Germinal center (tissue), 1 donor: Measurements from ENCODE around the gene LYPD5.
"Not testable (repeated sequence)": the region's sequence is repeated elsewhere in the genome, so short reads cannot be mapped to it uniquely, and the experiment has no call there.

Experiments
- DNase-seq: peaks from one replicate; pipeline ENCODE4 v3.0.0; 2012; ENCODE audit warnings: mixed read lengths, low spot score

LYPD5 gene

DNA sequence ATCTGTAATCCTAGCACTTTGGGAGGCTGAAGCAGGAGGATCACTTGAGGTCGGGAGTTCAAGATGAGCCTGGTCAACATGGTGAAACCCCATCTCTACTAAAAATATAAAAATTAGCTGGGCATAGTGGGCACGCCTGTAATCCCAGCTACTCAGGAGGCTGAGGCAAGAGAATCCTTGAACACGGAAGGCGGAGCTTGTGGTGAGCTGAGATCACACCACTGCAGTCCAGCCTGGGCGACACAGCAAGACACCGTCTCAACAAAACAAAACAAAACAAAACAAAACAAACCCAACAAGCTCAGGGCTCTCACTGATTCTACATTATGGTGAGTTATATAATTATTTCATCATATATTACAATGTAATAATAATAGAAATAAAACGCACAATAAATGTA is 4.2 kb upstream of the LYPD5 start:
- DNase-seq, result not testable (repeated sequence)

DNA sequence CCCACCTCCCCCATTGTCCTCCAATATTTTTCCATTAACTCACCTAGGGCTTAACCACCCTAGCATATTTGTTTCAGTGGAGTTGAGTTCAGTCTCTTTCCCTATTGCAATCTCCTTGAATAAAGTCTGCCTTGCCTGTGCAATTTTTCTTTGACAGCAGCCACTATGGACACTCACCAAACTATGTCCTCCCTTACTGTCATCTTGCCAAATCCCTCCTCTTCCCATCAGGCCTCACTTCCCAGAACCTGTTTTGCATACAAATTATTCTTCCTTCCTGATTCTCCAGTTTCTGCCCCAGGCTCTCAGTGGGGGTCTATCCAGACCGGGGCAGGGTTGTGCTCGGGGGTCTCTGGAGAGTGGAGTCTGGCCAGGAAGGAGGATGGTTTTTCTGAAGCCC is 2.2 kb upstream of the LYPD5 start:
- DNase-seq, result no peak

DNA sequence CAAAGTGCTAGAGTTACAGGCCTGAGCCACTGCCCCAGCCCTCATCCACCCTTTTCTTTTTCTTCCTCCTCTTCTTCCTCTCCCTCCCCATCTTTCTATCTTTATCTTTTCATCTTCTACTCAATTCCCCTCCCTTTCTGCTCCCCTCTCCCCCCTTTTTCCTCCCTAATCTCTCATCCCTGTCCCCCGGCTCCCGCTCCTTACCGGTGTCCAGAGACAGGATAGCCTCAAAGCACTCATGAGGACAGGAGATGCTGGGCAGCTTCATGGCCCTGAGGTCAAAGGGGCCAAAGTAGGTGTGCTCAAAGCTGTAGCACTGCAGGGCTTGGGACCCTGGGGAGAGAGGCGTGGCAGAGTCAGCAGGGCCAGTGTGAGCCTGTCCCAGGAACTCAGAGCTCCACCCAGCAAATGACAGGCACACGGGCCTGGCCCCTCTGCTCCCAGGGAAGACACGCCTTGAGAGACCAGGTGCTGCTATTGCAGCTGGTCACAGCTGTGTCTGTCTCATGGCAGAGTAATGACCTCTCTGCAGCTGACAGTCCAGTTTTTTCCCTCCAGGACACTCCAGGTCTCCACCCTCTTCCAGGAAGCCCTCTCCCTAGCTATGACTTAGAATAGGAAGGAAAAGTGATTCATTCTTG is 2.6 kb downstream of the LYPD5 start:
- no peak for DNase-seq

DNA sequence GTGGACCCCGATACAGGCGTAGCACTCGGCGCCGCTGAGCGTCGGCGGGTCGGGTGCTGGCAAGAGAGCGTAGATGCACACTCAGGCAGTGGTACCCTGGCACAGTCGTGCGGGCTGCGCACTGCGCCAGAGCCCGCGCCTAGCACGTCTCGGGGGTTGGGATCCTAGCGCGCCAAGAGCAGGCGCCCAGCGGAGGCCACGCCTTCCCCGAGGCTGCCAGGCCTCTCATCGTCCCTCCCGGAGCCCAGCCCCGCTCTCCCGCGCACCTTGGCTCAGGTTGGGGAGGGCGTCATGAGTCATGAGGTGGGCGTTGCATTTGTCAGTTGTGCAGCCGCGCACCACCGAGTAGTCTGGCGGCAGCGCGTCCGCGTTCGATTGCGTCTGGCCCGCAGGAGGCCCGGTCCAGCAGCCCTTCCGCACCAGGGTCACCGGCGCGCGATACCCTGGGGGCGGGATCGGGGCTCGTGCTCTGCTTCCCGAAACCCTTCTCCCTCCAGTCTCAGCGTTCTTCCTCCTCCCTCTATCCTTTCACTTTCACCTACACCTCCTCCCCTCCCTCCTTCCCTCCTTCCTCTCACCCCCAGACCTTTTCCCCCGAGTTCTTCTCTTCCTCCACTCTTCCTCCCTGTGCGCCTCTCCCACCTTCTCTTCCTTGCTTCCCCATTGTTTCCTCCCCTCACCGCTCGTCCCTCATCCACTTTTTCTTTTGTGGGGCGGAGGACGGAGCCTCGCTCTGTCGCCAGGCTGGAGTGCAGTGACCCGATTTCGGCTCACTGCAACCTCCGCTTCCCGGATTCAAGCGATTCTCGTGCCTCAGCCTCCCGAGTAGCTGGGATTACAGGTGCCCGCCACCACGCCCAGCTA is 3.5 kb downstream of the LYPD5 start:
- no peak for DNase-seq

DNA sequence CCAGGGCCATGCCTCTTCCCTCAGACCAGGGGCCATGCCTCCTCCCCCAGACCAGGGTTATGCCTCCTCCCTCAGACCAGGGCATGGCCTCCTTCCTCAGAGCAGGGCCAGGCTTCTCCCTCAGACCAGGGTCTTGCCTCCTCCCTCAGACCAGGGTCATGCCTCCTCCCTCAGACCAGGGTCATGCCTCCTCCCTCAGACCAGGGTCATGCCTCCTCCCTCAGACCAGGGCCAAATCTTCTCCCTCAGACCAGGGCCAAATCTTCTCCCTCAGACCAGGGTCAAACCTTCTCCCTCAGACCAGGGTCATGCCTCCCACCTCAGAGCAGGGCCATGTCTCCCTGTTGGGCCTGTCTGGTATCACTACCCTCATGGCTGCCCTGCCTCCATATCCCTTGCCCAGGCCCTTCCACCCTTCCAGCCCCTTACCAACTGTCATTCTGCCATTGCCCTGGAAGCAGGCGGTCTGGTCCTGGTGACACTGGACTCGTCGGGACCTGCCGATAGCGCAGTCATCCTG is 4.2 kb downstream of the LYPD5 start:
- DNase-seq, result no peak

DNA sequence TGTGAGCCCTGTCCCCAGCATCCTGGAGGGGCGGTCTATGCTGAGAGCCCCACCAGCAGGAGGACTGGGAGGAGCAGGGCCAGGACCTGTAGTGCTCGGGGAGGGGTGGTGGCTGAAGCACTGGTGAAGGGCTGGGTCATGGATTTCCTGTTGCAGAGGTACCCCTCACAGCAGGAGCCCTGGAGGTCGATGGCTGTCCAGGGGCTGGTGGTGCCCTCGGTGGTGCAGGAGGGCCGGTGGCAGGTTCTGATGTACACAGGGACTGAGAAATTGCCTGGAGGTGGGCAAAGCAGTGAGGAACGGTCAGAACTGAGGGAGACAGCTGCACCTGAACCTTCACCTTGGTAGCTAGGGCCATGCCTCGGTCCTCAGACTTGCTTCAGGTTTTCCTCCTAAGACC is 4.7 kb downstream of the LYPD5 start:
- DNase-seq, result no peak

DNA sequence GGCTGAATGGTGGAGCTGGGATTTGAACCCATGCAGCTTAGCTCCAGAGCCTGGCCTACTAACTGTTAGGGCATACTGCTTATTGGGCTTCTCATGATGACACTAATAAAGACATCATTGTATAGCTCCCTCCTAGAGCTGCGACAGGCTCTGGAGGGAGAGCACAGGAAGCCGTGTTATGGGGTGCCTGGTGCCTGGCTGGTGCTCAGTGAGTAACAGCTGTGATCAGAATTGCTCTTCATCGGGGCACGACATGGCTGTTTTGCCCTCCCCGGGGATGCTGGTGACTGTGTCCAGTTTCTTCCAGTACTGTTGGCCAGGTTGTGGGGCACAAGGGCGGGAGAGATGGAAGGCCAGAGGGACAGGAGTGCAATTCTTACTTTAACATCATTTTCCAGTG is 5.1 kb downstream of the LYPD5 start:
- DNase-seq, result no peak

DNA sequence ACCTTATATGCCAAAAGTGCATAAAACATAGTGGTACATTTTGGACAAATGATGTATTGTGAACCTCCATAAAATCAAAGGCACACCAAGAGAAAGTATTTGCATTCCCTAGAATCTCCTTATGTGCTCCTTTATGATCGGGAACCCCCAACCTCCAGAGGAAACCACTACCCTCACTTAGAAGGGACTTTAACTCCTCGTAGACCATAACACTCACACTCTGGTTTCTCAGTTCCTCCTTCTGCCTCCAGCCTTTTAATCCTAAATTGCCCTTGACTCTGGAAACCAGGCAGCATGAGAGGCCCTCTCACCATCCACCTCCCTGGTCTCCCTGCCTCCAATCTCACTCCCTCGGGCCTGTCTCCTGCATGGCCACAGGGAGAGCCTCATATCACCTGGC is 11.7 kb downstream of the LYPD5 start:
- DNase-seq, result no peak

DNA sequence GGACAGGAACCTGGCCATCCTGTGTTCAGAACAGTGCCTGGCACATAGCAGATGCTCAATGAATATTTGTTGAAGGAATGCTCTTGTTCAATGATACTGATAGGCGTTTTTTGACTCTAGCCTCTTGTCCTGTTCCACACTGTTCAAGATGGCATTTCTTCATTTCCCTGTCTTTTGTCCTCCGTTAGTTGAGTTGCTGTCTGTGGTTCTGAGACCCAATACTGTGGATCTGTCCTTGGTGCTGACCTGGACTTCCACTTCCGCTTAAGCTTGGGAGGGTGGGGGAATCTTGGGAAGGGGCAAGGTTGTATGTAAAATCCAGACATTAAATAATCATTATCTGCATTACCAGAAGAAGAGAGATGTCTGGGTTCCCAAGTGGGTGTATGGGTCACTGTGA is 13.2 kb downstream of the LYPD5 start:
- DNase-seq, result no peak

DNA sequence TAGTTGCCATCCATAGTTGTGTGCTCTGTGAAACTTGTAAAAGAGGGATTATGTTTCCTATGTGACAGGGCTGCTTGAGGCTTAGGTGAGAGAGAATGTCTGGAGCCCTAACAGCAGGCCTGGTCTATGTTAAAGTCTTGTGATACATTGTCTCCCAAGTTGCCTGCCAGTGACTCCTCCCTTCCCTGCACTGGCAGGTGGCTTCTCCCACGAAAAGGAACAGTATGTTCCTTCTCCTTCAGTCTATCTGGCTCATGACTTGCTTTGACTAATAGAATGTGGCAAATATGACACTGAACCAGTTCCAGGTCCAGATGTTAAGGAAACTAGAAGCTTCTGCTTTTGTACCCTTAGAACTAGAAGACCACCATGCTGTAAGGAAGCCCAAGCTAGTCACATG is 15.6 kb downstream of the LYPD5 start:
- DNase-seq, result no peak

DNA sequence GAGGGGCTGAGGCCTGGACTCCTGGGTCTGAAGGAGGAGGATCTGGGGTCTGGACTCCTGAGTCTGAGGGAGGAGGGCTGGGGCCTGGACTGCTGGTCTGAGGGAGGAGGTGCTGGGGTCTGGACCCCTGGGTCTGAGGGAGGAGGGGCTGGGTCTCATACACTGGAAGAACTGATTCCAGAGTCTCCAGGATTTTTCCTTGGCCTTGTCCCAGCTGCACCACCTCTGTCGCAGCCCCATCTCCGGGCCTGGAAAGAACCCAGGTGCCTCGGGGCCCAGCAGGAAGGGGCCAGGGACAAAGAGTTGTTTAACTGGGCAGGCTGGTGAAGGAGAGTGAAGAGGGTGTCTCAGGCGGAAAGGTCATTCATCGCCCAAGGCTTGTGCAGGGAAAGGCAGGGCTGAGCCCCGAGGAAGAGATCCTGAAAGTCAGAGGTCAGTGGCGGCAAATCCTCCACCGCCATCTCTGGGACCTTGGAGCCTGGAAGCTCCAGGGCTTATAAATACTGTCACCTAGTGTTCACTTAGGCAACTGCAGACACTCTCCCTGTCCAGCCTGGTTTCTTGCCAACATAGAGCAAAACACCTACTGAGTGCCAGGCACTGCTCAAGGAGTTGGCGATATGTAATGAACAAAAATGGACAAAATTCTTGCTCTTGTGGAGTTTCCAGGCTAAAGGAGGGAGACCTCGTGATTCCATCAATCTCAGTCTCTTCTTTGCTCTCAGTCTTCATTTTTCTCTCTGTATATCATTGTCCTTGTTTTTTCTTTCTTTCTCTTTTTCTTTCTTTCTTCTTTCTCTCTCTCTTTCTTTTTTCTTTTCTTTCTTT is 17.1 kb downstream of the LYPD5 start:
- DNase-seq, result peak; percentile 70

DNA sequence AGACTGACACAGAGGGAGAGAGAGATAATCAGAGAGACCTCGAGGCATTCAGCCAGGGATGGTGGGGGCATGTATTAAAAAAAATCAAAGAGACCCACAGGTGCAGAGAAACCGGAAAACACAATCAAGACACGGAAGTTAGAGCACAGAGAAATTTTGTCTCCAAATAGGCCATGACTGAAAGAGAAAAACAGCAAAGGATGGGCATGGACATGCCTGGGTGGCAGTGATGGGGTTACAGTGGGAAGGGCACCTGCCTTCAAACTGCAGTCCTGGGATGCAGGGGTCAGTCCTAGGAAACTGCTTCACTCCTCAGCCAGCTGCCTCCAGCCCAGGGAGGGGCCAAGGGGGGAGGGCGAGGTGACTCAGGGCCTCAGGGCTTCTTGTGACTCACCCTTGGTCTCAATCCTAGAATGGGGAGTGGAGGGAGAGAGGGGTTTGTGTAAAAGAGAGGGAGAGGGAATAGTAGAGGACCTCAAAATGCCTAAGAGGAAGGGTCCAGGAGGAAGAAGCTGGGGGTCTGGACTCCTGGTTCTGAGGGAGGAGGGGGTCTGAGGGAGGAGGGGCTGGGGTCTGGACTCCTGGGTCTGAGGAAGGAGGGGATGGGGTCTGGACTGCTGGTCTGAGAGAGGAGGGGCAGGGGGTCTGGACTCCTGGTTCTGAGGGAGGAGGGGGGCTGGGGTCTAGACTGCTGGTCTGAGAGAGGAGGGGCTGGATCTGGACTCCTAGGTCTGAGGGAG is 17.8 kb downstream of the LYPD5 start:
- no peak for DNase-seq

DNA sequence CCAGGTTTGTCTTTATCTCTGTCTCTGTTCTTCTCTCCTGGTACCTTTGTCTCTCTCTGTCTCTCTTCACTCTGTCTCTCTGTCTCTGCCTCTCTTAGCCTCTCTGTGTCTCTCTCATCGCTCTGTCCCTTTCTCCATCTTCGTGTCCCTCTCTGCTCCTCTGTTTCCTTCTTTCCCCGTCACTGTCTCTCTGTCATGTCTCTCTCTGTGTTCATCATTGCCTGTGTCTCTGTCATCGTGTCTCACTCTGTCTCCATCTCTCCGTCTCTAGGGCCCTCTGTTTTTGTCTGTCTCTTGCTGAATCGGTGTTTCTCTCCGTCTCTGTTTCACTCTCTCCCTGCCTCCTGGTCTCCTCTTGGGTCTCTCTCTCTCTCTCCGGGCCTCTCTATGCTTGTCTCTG is 18.6 kb downstream of the LYPD5 start:
- DNase-seq, result no peak

DNA sequence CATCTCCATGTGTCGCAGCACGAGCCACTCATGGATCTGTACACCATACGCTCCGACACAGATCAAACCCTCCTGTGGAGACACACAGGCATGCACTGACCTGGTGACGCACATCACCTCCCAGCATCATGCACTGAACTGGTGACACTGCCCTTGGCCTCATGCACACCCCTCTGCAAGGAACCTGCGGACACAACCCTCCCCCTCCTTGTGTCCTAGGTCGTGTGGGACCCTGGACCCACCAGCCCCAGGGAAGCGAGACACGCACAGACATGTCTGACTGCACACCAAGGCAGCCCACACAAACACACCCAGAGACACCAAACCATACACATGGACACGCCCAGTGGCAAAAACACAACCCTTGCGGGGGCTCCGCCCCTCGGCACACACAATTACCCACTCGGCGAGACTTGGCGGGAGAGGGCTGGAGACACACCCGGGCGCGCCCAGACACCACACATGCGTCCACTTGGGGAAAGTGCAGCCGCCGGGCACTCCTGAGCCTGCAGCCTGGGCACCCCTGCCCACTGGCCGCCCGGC is 19.5 kb downstream of the LYPD5 start:
- DNase-seq, result no peak

DNA sequence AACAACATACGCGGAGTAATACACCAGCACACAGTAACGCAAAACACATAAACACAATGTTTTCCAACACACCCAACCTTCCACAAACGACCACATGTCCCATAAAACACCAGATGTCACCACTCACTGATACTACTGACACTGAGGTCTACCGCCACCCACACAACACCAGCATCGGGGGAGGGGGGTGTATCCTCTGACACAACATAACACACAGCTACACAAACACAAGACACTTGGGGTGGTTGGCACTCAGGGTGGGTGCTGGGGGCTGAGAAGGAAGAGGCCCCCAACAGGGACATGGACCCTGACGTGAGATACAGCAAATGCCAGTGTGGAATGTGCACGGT is 20.0 kb downstream of the LYPD5 start:
- no peak for DNase-seq

DNA sequence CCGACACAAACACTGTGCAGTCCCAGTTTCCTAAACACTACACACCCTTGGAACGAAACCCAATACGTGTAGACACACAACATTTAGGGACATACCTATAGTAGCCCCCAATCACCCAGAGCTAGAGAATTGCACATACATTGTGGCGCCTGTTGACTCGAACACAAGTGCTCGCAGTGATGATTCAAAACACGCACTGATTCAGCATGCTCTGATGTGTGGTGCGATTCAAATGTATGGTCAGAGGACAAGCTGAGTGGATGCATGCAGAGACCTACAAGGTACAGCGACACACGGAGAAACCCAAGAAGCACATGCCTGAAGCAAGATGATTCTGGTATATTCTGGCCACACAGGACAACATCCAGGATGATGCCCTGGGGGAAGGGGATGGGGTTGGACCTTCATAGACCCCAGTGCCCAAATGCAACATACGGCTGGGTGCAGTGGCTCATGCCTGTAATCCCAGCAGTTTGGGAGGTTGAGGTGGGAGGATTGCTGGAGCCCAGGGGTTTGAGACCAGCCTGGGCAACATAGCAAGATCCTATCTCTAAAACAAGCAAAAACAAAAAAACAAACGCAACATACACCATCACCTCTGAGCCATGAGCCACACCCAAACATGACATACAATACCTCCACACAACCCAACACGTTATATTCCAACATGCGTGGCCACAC is 20.5 kb downstream of the LYPD5 start:
- no peak for DNase-seq

DNA sequence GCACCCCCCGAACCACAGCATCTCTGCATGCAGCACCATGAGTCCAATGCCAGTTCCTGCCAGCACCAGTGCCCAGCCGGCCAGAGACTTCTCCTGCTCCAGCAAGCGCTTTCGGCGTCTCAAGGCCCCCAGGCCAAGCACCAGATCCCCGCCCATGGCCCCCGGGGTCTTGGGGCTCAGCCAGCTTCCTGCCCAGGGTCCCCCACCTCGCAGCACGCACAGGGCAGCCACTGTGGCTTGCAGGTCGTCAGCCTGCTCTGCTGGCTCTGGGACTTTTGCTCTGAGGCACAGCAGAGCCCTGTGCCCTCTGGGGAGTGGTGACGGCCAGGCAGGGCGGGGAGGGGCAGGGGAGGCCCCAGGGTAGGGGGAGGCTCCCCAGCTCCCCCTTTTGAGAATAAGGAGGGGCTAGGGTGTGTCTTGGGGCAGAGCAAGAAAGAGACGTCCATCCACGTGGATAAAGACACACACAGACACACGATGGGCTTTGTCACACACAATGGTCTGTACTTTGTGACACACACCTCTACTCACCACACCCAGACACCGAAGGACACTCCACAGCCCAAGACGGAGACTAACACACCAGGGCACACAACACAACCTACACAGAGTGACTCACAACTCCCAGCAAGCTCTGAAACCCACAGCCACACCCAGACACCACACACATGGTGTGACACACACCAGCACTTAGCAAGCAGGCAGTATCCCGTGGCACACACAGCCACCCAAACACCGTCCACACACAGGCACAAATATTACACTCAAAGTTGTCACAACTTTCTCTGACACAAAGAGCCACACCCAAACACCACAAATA is 21.3 kb downstream of the LYPD5 start, which contains the start of gene KCNN4:
KCNN4 (minus strand) TSS at position 268 of the 820 bp plus-strand sequence; CDS start at position 156, 112 bp downstream.
- DNase-seq, result peak; percentile 71

DNA sequence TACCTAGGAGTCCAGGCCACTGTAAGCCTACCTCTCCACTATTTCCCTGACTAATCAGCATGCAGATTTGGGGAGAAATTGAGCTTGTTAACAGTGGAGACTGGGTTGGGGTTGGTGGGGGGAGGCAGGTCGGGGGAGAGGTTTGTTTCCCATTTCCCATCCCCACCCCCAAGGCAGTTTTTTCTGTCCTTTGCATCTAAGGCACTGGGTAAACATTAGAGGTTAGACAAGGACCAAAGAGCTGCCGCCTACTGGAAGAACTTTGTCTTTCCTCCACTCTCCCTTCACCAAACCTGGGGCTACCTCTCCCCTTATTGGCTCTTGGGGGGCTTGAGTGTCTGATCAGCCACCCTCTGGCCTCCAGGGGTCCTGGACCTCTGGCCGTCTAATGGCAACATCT is 22.4 kb downstream of the LYPD5 start:
- no peak for DNase-seq

DNA sequence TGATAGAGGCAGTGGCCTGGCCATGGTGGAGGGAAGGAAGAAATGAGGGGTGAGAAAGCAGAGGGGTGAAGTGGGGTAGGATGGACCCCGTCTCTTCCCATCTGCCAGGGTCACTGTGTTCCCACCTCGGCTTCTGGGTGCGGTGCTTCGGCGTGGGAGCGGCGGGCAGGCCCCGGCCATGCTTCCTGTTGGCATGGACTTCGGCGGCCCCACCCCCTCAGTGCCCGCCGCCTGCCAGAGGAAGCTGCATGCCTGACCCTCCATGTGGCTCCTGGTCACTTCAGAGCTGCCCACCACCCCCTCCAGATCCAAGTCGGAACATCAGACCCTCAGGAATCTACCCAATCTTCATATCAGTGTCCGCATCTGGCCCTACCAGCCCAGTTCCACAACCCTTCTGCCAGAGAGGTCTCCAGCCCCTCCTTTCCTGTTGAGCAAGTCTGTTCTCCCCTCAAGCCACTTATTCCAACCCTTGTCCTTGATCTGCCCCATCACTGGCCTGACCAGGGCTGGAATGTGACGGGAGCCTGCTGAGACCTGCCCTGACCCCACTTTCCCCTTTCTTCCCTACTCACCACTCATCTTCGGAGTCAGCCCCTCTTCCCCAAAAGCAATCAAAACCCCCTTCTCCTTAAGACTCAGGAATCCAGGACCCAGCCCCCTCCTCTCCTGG is 23.0 kb downstream of the LYPD5 start:
- DNase-seq, result no peak

DNA sequence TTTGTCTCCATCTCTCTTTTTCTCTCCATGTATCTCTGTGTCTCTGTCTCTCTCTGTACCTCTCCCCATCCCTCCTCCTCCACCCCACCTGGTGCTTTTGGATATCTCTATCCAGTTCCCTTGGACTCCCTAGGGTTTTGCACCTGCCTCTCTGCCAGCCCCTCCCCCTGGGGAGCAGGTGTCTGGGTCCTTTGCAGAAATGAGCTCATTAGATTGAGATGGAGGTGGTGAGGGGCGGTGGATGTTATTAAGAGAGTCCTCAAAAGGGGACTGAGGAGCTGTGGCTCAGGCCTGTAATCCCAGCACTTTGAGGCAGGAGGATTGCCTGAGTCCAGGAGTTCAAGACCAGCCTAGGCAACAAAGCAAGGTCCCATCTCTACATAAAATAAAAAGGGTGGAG is 23.6 kb downstream of the LYPD5 start:
- peak; percentile 62 for DNase-seq
